Esophagus squamous epithelium (tissue), 5 donors: ENCODE data around the gene COG5. TPM values are rescaled to one million over a fixed set of nuclear protein-coding genes. Genes with fewer than 3 reads are reported as not detected.

Source experiments
- DNase-seq: peaks from one replicate; lab custom pipeline; 2025; lab: John Stamatoyannopoulos, UW
- H3K27ac ChIP-seq, 4 donors: fragments of 200-600 bp; sonication (generic); one replicate each; pipeline ENCODE4 v1.5.1; 2016 to 2019; ENCODE audit warnings: mild to moderate bottlenecking in 1 of 4
- H3K27me3 ChIP-seq, 4 donors: fragments of 200-600 bp; sonication (generic); 1 replicate in 3 of 4; 2 replicates in 1 of 4; pipeline versions ENCODE4 v1.5.1 to v1.6.0; 2017 to 2021; ENCODE audit warnings: antibody characterized with exemption in 1 of 4
- H3K36me3 ChIP-seq, 3 donors: fragments of 200-600 bp; sonication (generic); one replicate each; pipeline ENCODE4 v1.5.1; 2016 to 2019
- H3K4me1 ChIP-seq, 3 donors: fragments of 200-600 bp; sonication (generic); one replicate each; pipeline ENCODE4 v1.5.1; 2017 to 2019
- H3K4me3 ChIP-seq, 4 donors: fragments of 200-600 bp; sonication (generic); 1 replicate in 3 of 4; 2 replicates in 1 of 4; pipeline ENCODE4 v1.5.1; 2016 to 2019; ENCODE audit warnings: mild to moderate bottlenecking in 2 of 4, moderate library complexity in 1 of 4
- H3K9me3 ChIP-seq, 3 donors: fragments of 200-600 bp; sonication (generic); one replicate each; pipeline ENCODE4 v1.5.1; 2016 to 2019
- POLR2A ChIP-seq, 4 donors: fragments of 450-650 bp; IDR thresholded peaks; one replicate each; pipeline ENCODE4 v1.6.1; 2017; ENCODE audit warnings: antibody characterized with exemption in 4 of 4, mild to moderate bottlenecking in 4 of 4, moderate library complexity in 3 of 4
- whole genome bisulfite sequencing, 2 donors: methylation state at CpG; one replicate each; pipeline ENCODE4 v1.1.5; 2018; 5-methylcytosine and 5-hydroxymethylcytosine counted together
- intact Hi-C: fragments of 100-400 bp; cut with DNase I; formaldehyde crosslinking; loops from one replicate; pipeline ENCODE4 v1.15.0; 2022
- total RNA-seq, 4 donors: library from RNA; depleted of rRNA; stranded (reverse); fragments of >200 nt; gene quantifications; one replicate each; pipeline ENCODE4 v1.1.0, GENCODE V29; 2016
- TF ChIP-seq, protein P1 (sequence below), 6 experiments: fragments of 450-650 bp in 4 of 6; fragments of 200-600 bp in 2 of 6; sonication (generic) in 2 of 6; IDR thresholded peaks; one replicate each; pipeline ENCODE4 v1.5.1; 2016 to 2019; ENCODE audit warnings: antibody characterized with exemption in 6 of 6, mild to moderate bottlenecking in 4 of 6, moderate library complexity in 4 of 6
- donor health status: DM: yes; HTN: yes; CAD: no.

COG5 gene
- total RNA-seq, 4 donors from 2014 or later, result 24.4 to 30.0 (median 27.2) TPM

DNA sequence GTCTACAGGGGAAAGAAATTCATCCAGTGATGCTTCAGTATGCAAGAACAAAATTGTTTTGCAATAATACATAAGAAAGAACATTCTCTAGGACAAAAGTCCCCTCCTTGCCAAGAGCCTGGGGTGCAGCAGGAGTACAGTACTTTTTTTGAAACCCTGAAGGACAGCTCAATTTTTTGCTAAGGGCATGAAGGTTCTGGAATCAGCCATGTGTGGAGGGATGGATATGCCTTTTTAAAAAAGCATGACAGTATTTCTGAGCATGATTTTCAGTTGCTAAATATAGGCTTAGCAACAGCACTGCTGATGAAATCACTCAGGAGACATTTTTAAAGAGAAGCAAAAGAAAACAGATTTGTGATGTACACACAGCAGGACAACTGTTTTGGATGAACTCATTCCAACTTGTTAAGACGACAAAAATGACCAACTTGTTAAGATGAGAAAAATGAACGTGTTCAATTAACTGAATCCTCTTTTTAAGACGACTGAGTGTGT is 355.6 kb downstream of the COG5 start:
- no peaks in the 10 kb centered on the region for H3K27me3 ChIP-seq
- H3K9me3 ChIP-seq, result no peaks in the 10 kb centered on the region
- peaks cover 0 to 21% (median 4%) of the 10 kb centered on the region in 3 donors for H3K4me1 ChIP-seq
- no peak overlapping the region for H3K4me3 ChIP-seq
- peak overlapping the region in 3 of 4 donors; percentile 42 to 75 (median 53) for H3K27ac ChIP-seq
- peaks cover 0 to 80% (median 19%) of the 10 kb centered on the region in 3 donors for H3K36me3 ChIP-seq
- WGBS, 2 donors, result 64 to 70% methylated on average over 3 of the region's 3 CpGs
- intact Hi-C loops, result no loop called here
- no peak for DNase-seq
- TF ChIP-seq, protein P1, sequence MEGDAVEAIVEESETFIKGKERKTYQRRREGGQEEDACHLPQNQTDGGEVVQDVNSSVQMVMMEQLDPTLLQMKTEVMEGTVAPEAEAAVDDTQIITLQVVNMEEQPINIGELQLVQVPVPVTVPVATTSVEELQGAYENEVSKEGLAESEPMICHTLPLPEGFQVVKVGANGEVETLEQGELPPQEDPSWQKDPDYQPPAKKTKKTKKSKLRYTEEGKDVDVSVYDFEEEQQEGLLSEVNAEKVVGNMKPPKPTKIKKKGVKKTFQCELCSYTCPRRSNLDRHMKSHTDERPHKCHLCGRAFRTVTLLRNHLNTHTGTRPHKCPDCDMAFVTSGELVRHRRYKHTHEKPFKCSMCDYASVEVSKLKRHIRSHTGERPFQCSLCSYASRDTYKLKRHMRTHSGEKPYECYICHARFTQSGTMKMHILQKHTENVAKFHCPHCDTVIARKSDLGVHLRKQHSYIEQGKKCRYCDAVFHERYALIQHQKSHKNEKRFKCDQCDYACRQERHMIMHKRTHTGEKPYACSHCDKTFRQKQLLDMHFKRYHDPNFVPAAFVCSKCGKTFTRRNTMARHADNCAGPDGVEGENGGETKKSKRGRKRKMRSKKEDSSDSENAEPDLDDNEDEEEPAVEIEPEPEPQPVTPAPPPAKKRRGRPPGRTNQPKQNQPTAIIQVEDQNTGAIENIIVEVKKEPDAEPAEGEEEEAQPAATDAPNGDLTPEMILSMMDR (IDR thresholded peaks at IDR 0.05), result no peak
- no peak for TF ChIP-seq POLR2A (IDR thresholded peaks at IDR 0.05)

DNA sequence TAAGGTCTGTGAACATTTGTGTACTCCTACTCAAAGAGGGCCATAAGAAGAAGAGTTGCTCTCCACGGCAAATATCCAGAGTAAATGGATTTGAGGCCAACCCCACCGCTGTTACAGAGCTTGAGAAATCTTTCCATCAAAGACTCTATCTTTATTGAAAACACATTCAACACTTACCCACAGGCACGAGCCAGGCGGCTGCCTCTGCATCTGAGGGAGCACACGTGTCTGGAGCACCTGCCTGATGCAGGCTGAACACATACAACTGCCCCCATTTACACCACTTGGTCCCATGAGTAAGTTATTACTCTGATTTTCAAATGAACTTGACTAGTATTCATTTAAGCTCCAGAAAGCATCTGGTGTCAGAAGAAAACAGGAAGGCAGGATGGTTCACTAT is 356.3 kb downstream of the COG5 start:
- intact Hi-C loops, result no loop called here
- no peak overlapping the region for H3K4me3 ChIP-seq
- peak overlapping the region in 3 of 4 donors; percentile 42 to 56 (median 53) for H3K27ac ChIP-seq
- TF ChIP-seq, protein P1 (IDR thresholded peaks at IDR 0.05), result no peak
- no peak for TF ChIP-seq POLR2A (IDR thresholded peaks at IDR 0.05)
- H3K9me3 ChIP-seq, result no peaks in the 10 kb centered on the region
- DNase-seq, result no peak
- H3K4me1 ChIP-seq, result peaks cover 0 to 21% (median 4%) of the 10 kb centered on the region in 3 donors
- WGBS, 2 donors, result 90 to 100% methylated on average over 5 of the region's 5 CpGs
- H3K36me3 ChIP-seq, result peaks cover 0 to 86% (median 19%) of the 10 kb centered on the region in 3 donors
- no peaks in the 10 kb centered on the region for H3K27me3 ChIP-seq

DNA sequence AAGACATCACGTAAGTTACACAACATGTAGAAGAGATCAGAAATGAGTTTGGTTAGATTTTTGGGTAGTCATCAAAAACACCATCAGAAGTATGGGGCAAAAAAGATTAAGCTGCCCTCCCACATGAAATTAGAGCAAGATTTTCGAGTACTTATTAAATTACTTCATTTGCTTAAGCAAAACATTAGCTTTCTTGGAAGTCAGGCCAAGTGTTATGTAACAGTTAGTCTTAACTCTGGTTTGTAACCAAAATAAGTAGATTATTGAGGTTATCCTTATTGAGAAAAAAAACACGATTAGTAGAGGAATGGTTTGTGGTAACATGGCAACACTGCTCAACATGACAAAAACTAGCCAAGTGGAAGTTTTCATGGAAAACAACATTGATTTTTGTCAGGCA is 357.0 kb downstream of the COG5 start:
- H3K27ac ChIP-seq, result peak overlapping the region in 1 of 4 donors; percentile 4
- WGBS, 2 donors, result 59 to 64% methylated on average over 3 of the region's 3 CpGs

DNA sequence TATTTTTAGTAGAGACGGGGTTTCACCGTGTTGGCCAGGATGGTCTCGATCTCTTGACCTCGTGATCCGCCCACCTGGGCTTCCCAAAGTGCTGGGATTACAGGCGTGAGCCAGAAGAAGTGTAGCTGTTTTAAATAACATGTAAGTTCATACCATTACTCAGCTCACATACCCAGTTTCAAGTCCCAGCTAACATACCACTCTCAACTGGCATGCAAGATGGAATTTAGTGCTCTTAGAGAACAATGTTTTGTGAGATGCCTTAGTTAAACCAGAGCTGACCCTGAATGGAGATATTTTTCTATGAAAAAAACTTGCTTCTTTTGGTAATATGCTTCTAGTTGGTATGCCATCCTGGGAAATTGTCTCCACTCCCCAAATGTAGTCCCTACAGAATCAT is 357.6 kb downstream of the COG5 start:
- no peak for DNase-seq
- peak overlapping the region in 1 of 4 donors; percentile 4 for H3K27ac ChIP-seq
- no peaks in the 10 kb centered on the region for H3K9me3 ChIP-seq
- no peak overlapping the region for H3K4me3 ChIP-seq
- no peaks in the 10 kb centered on the region for H3K27me3 ChIP-seq
- 97 to 98% methylated on average over 5 to 6 of the region's 6 CpGs for WGBS, 2 donors
- peaks cover 0 to 99% (median 22%) of the 10 kb centered on the region in 3 donors for H3K36me3 ChIP-seq
- H3K4me1 ChIP-seq, result peaks cover 0 to 21% (median 4%) of the 10 kb centered on the region in 3 donors
- no peak for TF ChIP-seq POLR2A (IDR thresholded peaks at IDR 0.05)
- TF ChIP-seq, protein P1 (IDR thresholded peaks at IDR 0.05), result no peak
- intact Hi-C loops, result no loop called here

More for the DNA sequence above, 357.0 kb downstream of the COG5 start:
- Histone ChIP-seq H3K4me1 (peaks cover 0 to 21% (median 4%) of the 10 kb centered on the region in 3 donors), H3K9me3 (no peaks in the 10 kb centered on the region), H3K27me3 (no peaks in the 10 kb centered on the region), H3K4me3 (no peak overlapping the region), H3K36me3 (peaks cover 0 to 94% (median 21%) of the 10 kb centered on the region in 3 donors)
- TF ChIP-seq, protein P1 (IDR thresholded peaks at IDR 0.05), result no peak
- TF ChIP-seq POLR2A (IDR thresholded peaks at IDR 0.05), result no peak
- intact Hi-C loops, result no loop called here
- no peak for DNase-seq

DNA sequence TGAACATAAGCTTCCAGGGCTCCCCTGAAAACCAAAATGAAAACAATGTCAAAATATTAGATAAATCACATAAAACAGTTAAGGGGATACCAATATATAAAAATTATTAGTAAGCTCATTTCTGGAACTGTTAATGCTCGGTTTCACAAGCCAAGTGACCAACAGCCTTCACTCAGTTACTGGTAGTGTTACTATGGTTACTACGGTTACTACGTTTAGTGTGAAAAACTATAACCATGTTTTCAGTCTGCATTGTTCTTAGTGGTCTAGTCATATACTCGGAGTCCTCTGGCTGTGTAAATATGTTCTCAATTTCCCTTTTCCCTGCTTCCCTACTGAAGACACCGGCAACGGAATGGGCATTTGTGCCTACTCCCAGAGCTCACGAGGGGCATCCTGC is 360.1 kb downstream of the COG5 start:
- Histone ChIP-seq H3K36me3 (peaks cover 0 to 100% (median 15%) of the 10 kb centered on the region in 3 donors), H3K27ac (no peak overlapping the region), H3K27me3 (no peaks in the 10 kb centered on the region), H3K4me3 (no peak overlapping the region), H3K4me1 (peaks cover 0 to 19% (median 2%) of the 10 kb centered on the region in 3 donors), H3K9me3 (no peaks in the 10 kb centered on the region)
- 87 to 92% methylated on average over 7 of the region's 7 CpGs for WGBS, 2 donors
- no peak for TF ChIP-seq POLR2A (IDR thresholded peaks at IDR 0.05)
- TF ChIP-seq, protein P1 (IDR thresholded peaks at IDR 0.05), result no peak
- DNase-seq, result no peak
- intact Hi-C loops, result no loop called here
